Measurements from ENCODE around the gene FRAS1.

The FRAS1 gene

GRCh38 chr4:78558410-78558809, 501.3 kb downstream of the FRAS1 start:
- no peak for DNase-seq

GRCh38 chr4:78560296-78560963, 503.3 kb downstream of the FRAS1 start:
- no peak for DNase-seq

DNA sequence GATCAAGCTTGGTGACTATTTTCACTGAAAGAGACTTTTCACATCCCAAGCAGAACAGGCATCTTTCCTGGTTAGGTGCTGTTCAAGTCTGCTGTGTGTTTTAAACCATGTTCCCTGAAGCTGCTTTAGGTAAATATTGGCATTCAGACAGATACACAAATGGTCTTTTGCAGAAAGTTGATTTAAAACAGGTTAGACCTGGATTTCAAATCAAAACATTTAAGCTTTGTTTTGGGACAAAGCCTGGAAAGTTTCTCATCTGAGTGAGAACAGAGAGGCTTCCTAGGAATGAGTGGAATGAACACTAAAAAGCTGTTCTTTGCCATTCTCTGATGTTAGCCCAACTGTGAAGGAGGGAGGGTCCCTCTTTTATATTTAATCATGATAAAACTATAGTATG, 504.6 kb downstream of the FRAS1 start:
- DNase-seq, result no peak

GRCh38 chr4:78562687-78563086, 505.6 kb downstream of the FRAS1 start:
- no peak for DNase-seq

- no peak for DNase-seq
Observed at GRCh38 chr4:78565971-78566372, 508.8 kb downstream of the FRAS1 start.

DNA sequence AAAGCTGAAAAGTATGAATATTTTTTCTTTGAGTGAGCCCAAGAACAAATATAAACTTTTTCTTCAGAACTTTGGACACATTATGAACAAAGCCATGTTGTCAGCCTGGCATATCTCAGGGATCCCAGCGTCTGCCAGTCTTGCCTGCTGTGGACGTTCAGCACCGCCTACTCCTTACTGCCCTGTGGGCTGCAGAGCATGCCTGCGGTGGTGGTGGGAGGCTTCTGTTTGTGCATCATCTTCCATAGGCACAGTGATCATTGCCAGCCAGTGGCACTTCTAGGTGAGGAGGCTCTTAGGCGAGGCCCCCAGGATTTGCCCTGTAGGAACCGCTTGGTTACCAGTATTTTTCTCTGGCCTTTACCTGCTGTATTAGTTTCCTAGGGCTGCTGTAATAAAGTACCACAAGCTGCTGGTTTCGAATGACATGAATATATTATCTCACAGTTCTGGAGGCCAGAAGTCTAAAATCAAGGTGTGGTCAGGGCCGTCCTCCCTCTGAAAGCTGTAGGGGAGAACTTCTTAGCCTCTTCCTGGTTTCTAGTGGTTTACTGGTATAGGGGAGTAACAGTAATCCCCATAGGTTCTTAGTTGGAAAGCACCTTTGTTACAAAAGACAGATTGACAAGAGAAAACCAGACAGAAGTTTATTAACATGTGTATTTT, 509.8 kb downstream of the FRAS1 start:
- DNase-seq, result no peak

DNA sequence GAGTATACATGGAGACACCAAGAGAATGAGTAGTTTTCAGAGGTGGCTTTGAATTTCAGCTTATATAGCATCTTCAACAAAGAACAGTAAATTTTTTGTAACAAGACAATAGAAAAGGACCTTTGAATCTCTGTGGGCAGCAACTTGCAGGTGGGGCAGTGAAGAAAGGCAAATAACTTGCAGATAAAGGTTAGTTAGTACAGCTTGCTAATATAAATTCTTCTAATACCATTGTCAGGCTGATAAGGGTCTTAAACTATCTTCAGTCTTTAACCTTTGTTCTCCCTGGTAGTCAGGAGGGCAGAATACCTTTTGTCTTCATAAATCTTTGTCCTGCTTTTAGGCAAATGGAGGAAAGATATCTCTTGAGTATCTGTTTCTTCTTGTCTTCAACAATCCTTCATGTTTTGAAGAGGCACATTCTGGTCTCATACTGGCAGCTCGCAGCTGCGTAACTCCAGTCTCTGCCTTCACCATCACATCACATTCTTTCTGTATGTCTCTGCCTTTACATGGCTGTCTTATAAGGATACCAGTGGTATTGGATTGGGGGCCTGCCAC, 510.5 kb downstream of the FRAS1 start:
- no peak for DNase-seq

DNA sequence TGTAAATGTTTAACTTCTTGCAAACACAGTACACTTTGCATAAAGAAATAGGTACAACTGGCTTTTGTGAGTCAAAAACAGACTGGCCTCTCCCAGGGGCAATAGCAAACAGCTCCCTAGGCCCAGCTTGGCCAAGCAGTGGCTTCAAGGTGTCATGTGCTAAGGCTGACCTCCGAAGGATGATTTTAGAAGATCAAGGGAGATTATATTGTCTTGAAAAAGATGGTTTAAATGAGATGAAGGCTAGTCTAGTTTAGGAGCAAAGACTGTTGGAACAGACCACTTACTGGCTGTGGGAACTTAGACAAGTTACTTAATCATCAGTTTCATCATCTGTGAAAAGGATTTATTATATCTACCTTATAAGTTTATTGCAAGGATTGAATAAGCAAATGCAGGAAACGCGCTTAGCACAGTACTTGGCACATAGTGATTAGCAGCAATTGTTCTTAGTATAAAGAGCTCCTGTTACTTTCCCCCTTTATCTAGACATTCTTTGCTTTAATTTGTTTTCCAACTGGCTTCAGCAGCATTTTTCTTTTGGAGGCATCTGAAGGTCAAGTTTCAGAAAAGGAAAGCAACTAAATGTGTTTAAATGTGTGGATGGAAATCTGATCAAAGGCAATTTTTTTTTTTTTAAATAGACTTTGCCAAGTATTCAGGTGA, 511.6 kb downstream of the FRAS1 start:
- no peak for DNase-seq

GRCh38 chr4:78569306-78569821, 512.2 kb downstream of the FRAS1 start:
- no peak for DNase-seq

DNA sequence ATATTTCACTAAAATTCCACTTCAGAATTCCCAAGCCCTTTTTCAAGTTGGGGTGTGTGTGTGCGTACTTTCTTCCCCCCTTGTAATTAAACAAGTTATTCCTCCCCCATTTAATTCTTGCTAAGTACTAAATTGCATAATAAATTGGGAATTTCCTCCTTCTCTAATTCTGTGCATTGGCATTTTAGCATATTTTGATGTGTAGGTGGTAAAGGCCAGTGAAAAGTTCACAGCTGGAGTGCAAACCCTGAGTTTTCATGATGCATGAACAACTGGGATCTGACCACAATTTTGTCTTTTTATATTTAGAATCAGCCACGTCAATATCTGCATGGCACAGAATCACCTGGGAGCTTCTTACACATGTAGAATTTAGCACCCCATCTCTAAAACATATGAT, 513.0 kb downstream of the FRAS1 start:
- no peak for DNase-seq

- no peak for DNase-seq
Observed at GRCh38 chr4:78571804-78572203, 514.7 kb downstream of the FRAS1 start.

DNA sequence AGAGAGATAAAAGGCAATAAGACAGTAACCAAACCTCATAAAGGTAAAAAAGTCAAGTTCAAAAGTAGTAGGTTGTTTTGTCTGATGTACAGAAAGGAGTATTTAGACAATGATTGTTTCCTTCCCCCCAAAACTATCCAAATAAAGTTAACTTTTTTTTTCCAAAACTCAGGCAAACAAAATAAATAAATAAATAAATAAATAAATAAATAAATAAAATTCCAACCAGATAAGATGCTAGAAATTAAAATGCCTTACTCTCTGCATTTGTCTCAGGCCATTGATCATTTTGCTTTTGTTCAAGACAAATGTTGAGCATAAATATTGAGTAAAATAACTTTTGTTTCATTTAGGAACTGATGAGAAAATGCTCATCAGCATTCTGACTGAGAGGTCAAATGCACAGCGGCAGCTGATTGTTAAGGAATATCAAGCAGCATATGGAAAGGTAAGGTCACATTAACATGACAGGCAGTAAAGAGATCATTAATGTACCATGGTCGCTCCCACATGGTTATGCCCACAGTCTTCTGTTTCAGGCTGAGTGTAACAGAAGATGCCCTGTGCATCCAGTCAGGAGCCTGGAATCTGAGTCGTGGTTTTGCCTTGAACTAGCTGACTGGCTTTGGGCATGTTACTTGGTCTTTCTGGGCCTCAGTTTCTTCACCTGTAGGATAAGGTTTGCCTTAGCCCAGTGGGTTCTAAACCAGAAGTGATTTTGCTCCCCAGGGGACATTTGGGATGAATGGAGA, 521.7 kb downstream of the FRAS1 start:
- no peak for DNase-seq

DNA sequence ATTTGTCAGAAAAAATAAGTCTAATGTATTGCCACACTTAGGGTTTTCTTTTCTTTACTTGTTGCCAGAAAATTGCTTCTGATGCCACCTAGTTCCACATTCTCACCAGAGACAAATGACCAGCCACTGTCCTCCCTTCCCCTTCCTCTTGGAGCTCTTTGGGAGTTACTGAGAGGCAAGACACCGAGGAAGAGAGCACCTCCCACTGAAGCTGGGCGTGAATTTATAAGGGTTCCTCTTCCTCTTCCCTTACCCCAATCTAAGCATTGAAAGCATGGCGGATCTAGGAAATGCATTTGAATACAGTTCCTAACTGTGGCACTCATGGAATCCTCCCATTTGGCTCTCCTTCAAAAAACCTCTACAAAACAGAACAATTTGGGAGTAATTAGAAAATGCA, 524.5 kb downstream of the FRAS1 start:
- peak in 1 of 2 donors; percentile 10 for DNase-seq

DNA sequence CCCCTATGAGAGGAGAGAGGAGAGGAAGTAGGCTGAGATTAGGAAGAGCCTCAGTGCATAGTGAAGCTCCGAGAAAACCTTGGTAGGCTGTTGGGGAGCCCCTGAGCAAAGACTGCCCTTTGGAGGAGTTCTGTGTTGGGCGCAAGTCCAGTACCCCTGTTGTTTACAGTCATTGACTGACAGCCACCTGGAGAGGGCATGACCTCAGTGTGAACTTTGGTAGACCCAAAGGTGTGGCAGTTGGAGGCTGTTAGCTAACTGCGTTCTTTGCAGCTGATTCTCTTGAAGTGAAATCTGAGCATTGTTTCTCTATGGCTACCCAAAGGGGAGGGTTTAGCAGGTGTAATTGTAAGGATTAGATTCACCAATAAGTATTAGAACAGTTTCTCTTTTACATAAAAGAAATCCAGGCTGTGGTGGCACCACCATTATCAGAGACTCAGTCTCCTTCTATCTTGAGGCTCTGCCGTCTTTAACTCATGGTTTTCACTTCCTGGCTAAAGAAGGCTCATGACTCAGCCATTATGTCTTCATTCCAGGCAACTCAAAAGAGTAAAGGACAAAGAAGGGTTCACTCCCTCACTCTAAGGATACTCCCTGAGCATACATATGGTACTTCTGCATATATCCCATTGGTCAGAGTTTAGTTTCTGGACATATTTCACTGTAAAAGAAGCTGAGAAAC, 527.9 kb downstream of the FRAS1 start:
- DNase-seq, result no peak

DNA sequence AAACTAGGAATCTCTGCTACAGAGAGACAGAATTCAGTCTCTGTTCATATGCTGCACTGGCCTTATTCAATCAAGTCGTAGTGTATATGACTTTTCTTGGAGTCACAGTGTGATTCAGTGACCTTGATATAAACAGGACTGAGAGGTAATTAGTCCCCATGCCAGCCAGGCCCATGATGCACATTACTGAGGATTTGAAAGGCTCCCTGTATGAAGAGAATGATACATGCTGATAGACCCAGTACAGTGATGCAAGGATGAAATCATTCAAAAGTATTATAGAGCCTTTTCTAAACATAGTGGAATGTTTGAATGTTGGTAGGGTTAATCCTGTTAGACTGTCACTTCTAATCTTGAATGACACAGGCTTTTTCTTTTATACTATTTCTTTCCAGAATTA, 528.5 kb downstream of the FRAS1 start:
- no peak for DNase-seq

- peak in 1 of 2 donors; percentile 11 for DNase-seq
Observed at GRCh38 chr4:78588894-78589545, 531.9 kb downstream of the FRAS1 start.

DNA sequence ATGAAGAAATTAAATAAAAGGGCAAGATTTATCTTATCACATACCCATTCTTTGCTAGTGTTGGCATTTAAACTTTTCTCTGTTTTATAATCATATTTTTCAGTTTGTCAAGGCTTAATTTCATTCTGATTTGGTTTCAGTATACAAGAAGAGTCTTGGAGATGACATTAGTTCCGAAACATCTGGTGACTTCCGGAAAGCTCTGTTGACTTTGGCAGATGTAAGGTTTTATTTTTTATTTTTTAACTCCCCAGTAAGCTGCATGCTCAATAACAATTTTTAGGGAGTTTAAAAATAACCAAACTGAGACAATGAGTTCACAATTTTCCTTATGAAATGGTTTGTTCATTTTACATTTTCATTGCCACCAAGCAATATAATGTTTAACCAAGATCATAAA, 534.3 kb downstream of the FRAS1 start:
- no peak for DNase-seq

GRCh38 chr4:78592088-78592783, 535.1 kb downstream of the FRAS1 start:
- DNase-seq, result no peak
